ENCODE data around the gene DNAJC13. TPM values are rescaled to one million over a fixed set of nuclear protein-coding genes. Genes with fewer than 3 reads are reported as not detected.
A peak's percentile ranks its signal among the peaks of the same experiment; 100 is the strongest.

The DNAJC13 gene
- total RNA-seq, 1 donor, result 116 TPM

GRCh38 chr3:132422531-132422930 is 5.2 kb downstream of the DNAJC13 start:
- peaks cover 17% of the 10 kb centered on the region for H3K4me1 ChIP-seq (ENCODE audit: insufficient read depth, low read length)
- no peak overlapping the region for H3K4me3 ChIP-seq (ENCODE audit: insufficient read depth, low read length)
- no peak for DNase-seq (ENCODE audit: insufficient read length, low spot score, missing footprints)
- H4K20me1 ChIP-seq (ENCODE audit: insufficient read depth, low read length), result peaks cover 6% of the 10 kb centered on the region
- TF ChIP-seq CTCF (IDR thresholded peaks at IDR 0.05; ENCODE audit: extremely low read depth, low read depth, low read length), result no peak
- no peaks in the 10 kb centered on the region for H3K27me3 ChIP-seq (ENCODE audit: insufficient read depth, low read length)
- H3K27ac ChIP-seq (ENCODE audit: low read depth, low read length), result peak overlapping the region; percentile 25
- no peak overlapping the region for H2AFZ ChIP-seq (ENCODE audit: low read length)
- H3K79me2 ChIP-seq (ENCODE audit: insufficient read depth, low read length), result peaks cover 98% of the 10 kb centered on the region
- no peak overlapping the region for H3K4me2 ChIP-seq (ENCODE audit: insufficient read depth, low read length)
- no peaks in the 10 kb centered on the region for H3K9me3 ChIP-seq (ENCODE audit: low read depth, low read length)
- no peaks in the 10 kb centered on the region for H3K36me3 ChIP-seq (ENCODE audit: insufficient read depth, low read length)

GRCh38 chr3:132432639-132433038 is 15.3 kb downstream of the DNAJC13 start:
- H3K4me2 ChIP-seq (ENCODE audit: insufficient read depth, low read length), result peak overlapping the region; percentile 43
- peaks cover 12% of the 10 kb centered on the region for H3K36me3 ChIP-seq (ENCODE audit: insufficient read depth, low read length)
- H2AFZ ChIP-seq (ENCODE audit: low read length), result no peak overlapping the region
- no peaks in the 10 kb centered on the region for H3K27me3 ChIP-seq (ENCODE audit: insufficient read depth, low read length)
- DNase-seq (ENCODE audit: insufficient read length, low spot score, missing footprints), result peak; percentile 87
- H3K9me3 ChIP-seq (ENCODE audit: low read depth, low read length), result no peaks in the 10 kb centered on the region
- H4K20me1 ChIP-seq (ENCODE audit: insufficient read depth, low read length), result no peaks in the 10 kb centered on the region
- H3K4me1 ChIP-seq (ENCODE audit: insufficient read depth, low read length), result peaks cover 11% of the 10 kb centered on the region
- no peak overlapping the region for H3K4me3 ChIP-seq (ENCODE audit: insufficient read depth, low read length)
- H3K79me2 ChIP-seq (ENCODE audit: insufficient read depth, low read length), result peaks cover 65% of the 10 kb centered on the region
- peak overlapping the region; percentile 62 for H3K27ac ChIP-seq (ENCODE audit: low read depth, low read length)
- TF ChIP-seq CTCF (IDR thresholded peaks at IDR 0.05; ENCODE audit: extremely low read depth, low read depth, low read length), result no peak

GRCh38 chr3:132433121-132433520 is 15.8 kb downstream of the DNAJC13 start:
- Histone ChIP-seq H3K27me3 (ENCODE audit: insufficient read depth, low read length) (no peaks in the 10 kb centered on the region), H3K4me1 (ENCODE audit: insufficient read depth, low read length) (peaks cover 11% of the 10 kb centered on the region), H3K36me3 (ENCODE audit: insufficient read depth, low read length) (peaks cover 15% of the 10 kb centered on the region), H3K27ac (ENCODE audit: low read depth, low read length) (peak overlapping the region; percentile 62), H3K9me3 (ENCODE audit: low read depth, low read length) (no peaks in the 10 kb centered on the region), H3K4me2 (ENCODE audit: insufficient read depth, low read length) (no peak overlapping the region), H2AFZ (ENCODE audit: low read length) (no peak overlapping the region), H3K79me2 (ENCODE audit: insufficient read depth, low read length) (peaks cover 63% of the 10 kb centered on the region), H3K4me3 (ENCODE audit: insufficient read depth, low read length) (no peak overlapping the region), H4K20me1 (ENCODE audit: insufficient read depth, low read length) (no peaks in the 10 kb centered on the region)
- no peak for TF ChIP-seq CTCF (IDR thresholded peaks at IDR 0.05; ENCODE audit: extremely low read depth, low read depth, low read length)
- DNase-seq (ENCODE audit: insufficient read length, low spot score, missing footprints), result no peak

- Histone ChIP-seq H4K20me1 (ENCODE audit: insufficient read depth, low read length) (no peaks in the 10 kb centered on the region), H3K4me1 (ENCODE audit: insufficient read depth, low read length) (peaks cover 11% of the 10 kb centered on the region), H3K27ac (ENCODE audit: low read depth, low read length) (no peak overlapping the region), H3K36me3 (ENCODE audit: insufficient read depth, low read length) (peaks cover 15% of the 10 kb centered on the region), H3K4me3 (ENCODE audit: insufficient read depth, low read length) (no peak overlapping the region), H3K9me3 (ENCODE audit: low read depth, low read length) (no peaks in the 10 kb centered on the region), H3K4me2 (ENCODE audit: insufficient read depth, low read length) (no peak overlapping the region), H2AFZ (ENCODE audit: low read length) (no peak overlapping the region), H3K27me3 (ENCODE audit: insufficient read depth, low read length) (no peaks in the 10 kb centered on the region), H3K79me2 (ENCODE audit: insufficient read depth, low read length) (peaks cover 62% of the 10 kb centered on the region)
- no peak for TF ChIP-seq CTCF (IDR thresholded peaks at IDR 0.05; ENCODE audit: extremely low read depth, low read depth, low read length)
- no peak for DNase-seq (ENCODE audit: insufficient read length, low spot score, missing footprints)
Observed at GRCh38 chr3:132435224-132435910, 18.1 kb downstream of the DNAJC13 start.

Measured in osteoblast (primary cell).